NCI-H187 treated with DMSO at 0.1 percent for 48 hours (cell line): ENCODE measurements around the gene TMEM87A.

Experiments
- DNase-seq: peaks from one replicate; lab custom pipeline; 2025; lab: John Stamatoyannopoulos, UW

TMEM87A gene

DNA sequence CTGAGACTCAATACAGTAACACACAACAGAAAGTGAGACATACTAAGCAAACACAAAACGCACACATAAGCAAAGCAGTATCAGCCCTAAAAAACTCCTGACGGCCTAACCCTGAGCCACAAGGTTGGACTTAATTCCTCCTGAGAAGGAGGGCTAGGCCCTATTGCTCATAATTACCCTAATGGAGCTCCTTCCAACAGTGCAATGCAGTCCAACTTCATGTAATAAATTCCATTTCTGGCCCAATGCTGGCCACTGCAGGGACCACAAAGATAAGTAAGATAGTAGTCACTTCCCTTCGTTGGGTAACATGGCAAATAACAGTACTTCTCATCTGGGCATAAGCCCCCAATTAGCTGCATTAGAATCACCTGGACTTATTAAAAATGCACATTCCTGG is 69.3 kb downstream of the TMEM87A start:
- no peak for DNase-seq

DNA sequence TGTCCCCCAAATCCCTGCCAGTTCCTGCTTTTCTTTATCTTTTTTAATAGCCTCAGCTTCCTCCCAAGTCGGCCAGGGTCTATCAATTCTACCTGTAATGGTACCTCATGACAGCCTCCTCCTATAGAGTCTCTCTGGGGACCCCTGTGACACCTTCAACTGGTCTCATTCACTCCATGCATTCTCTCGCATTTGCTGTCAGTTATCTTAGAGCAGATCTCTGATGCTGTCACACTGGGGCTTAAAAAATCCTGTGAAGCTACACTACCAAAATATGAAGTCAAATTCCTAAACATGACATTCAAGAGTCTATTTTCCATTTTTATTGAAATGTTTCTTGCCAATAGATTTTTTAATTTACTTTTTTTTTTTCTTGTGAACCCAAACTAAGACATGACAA is 70.6 kb downstream of the TMEM87A start:
- DNase-seq: no peak

DNA sequence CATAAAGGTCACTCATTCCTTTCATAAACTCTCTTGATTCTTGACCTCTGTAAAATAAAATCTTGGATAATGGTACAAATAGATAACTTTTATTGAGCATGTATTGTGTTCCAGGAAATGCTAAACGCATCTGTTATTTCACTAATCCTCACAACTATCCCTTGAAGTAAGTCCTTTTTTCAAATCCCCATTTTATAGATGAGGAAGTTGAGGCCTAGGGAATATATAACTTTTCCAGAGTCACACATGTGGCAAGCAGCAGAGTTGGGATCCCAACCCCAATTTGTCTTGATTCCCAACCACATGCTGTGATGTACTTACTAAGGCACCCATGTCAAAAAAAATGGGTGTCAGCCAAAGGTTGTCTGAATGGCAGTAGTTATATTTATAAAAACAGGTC is 71.4 kb downstream of the TMEM87A start:
- DNase-seq: no peak

DNA sequence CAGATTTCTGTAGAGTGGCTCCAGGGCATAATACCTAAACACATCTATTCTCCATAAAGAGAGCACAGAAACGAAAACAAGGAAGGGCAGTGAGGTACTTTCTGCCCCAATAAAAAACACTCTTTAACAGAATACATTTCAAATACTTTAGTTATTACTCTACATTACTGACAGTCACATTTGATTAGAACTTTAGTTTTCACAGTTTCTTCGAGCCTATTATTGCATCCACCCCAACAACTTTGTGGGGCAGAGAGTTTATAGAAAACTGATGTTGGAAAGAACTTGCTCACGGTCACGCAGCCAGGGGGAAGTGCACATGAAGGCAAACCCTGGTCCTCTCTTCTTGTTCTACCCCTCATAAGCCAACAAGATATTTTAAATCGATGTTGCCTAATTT is 74.1 kb downstream of the TMEM87A start:
- DNase-seq: no peak

DNA sequence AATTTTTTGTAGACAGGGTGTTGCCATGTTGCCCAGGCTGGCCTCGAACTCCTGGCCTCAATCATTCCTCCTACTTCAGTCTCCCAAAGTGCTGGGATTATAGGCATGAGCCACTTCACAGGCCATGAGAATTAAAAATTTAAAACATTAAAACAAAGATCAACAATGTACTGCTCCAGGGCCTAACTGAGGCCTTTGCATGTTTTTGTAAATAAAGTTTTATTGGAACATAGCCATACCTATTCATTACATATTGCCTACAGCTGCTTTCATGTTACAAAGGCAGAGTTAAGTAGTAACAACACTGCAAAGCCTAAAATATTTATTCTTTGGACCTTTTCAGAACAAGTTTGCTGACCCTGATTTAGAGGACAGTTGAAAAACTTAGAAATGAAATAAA is 74.7 kb downstream of the TMEM87A start:
- no peak for DNase-seq

DNA sequence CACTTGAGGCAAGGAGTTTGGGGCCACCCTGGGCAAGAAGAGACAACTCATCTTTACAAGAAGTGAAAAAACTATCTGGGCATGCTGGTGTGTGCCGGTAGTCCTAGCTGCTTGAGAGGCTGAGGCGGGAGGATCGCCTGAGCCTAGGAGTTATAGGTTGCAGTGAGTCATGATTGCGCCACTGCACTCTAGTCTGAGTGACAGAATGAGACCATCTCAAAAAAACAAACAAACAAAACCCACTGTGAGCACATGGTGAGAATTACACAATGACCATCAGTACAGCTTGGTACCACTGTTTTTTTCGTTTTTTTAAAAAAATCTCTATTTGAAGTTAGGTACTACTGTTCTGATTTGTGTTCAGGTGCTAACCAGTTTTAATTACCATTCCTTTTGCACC is 78.7 kb downstream of the TMEM87A start:
- no peak for DNase-seq

DNA sequence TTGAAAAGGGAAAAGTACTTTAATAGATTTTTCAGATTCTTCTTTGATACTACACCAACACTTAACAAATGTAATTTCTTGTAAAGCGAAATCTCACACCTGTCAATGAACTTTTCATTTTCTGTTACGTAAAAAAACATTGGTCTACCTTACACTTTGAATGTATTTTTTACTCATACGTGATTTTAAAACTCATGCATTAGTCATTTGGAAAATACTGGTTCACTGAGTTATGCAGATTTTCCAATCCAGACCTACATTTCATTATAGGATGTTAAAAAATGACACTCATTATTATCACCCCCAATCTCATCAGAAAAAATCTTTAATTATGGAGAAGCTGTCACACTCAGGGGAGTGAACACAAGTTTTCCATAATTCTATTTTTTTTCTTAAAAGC is 79.8 kb downstream of the TMEM87A start:
- DNase-seq: no peak

DNA sequence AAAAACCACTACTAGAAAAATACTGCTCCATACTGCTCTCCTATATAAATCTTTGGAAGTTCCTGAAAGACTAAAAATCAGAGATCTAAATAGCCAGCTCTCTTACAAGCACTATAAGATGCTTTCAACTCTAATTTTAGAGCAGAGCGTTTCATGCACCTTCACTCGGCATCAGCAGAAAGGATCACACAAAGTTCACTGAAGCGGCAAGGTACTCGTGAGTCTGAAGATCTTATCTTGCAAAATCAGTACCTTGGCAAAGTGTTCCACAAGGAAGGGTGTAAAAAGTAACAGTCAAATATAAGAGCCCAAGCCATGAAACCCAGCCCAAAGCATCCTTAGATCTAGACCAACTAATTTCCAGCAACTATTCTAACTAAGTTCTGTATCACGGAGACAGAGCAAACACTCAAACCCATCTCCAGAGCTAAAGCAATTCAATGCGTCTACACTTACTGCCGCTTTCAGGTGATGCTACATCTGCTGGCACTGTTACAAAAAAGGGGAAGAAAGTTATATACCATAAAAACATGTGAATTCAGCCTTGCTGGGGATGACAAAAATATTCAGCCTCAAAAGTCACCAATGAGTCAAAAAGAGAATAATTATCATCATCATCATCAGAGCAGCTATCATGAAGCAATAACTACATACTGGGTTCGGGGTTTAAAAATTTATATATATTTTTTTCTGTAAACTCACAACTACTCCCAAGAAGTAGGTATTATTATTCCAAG is 81.5 kb downstream of the TMEM87A start:
- DNase-seq: no peak

DNA sequence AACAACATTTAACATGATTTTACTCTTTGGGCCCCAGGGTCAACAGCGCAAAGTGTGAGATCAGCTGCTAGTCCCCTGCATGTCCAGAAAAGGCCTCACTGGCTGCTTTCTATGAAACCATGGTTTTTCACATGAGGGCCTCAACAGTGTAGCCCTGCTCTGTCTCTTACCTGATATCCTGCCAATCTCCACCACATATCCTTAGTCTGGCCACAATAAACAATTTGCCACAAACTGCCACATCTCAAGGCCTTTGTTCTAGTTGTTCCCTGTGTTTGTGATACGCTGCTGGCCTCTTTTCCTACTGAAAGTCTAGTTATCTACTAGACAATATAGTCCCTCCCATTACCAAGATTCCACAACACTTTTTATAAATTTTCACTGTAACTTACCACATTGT is 82.9 kb downstream of the TMEM87A start:
- no peak for DNase-seq

DNA sequence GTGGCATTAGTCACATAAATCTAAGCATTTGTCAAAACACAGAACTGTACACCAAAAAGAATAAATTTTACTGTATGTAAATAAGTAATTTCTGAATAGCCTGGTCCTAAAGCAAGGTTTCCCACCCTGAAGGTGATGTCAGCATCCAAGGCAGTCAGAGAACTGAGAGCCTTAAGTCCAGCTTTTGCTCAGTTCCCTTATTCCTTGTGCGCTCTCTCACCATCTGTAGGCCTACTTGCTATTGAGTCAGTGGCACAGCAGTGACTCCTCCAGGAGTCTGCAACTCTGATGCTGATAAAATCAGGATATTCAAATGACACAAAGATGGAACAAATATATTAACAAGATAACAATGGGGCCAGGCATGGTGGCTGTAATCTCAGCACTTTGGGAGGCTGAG is 87.4 kb downstream of the TMEM87A start:
- DNase-seq: no peak

DNA sequence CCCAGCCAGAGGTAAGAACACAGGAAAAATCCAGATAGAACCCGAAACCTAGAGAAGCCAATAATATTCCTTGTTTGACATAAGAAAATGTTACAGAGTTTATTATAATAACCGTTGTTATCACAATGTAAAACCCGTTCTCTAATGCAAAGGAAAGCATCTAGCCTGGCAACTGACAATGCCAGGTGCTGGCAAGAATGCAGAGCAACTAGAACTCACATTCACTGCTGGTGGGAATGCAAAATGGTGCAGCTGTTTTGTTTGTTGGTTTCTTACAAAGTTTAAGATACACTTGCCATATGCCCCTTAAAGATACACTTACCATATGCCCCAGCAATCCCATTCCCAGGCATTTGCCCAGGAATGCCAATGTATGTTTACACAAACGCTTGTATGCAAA is 88.5 kb downstream of the TMEM87A start:
- no peak for DNase-seq

DNA sequence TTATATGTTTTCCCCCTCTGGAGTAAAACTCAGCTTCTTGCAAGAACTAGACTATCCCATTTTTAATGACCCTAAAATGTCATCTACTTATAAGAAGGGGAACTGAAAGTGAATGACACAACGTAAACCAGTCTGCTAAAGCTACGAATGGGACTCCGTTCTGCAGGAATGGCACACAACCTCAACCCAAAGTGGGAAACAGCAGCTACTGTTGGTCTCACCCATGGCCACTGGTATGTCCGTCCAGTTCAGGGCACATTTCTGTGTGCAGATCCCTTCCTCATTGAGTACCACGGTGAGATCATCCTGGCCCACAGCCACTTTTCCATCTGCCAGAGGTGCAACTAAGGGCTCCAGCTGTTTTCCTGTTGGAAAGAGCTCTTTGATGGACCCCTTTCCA is 88.9 kb downstream of the TMEM87A start:
- no peak for DNase-seq

DNA sequence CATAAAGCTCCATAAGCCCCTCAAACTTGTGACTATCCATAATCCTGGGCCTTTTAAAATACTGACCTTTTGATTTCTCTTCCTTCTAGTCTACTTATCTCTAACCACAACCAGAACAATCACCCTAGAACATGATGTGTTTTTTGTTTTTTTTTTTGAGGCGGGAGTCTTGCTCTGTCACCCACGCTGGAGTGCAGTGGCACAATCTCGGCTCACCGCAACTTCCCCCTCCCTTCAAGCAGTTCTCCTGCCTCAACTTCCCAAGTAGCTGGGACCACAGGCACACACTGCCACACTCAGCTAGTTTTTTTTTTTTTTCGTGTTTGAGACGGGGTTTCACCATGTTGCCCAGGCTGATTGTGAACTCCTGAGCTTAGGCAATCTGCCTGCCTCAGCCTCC is 90.3 kb downstream of the TMEM87A start:
- DNase-seq: no peak

DNA sequence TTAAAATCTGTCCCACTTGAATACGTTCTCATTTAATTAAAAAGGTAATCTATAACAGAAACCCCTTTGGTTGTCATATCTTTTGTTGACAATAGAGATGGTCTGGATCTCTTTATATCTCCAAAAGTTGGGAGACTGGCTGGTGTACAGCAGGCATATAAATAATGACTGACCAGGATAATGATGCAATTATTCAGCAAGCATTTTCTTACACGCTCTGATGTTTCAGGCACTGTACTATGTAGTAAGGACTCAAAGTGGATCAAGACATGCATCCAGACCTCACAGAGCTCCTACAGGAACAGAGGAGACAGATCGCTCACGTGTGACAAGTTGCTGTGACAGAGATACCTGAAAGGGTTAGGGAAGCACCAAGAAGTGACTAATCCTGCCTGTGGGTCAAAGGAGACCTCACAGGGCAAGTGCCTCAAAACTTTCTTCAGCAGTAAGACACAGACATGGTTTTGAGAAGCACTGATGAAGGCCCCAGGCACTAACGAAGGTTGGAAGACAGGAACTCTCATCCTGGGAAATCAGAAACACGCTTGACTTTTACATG is 90.8 kb downstream of the TMEM87A start:
- no peak for DNase-seq

DNA sequence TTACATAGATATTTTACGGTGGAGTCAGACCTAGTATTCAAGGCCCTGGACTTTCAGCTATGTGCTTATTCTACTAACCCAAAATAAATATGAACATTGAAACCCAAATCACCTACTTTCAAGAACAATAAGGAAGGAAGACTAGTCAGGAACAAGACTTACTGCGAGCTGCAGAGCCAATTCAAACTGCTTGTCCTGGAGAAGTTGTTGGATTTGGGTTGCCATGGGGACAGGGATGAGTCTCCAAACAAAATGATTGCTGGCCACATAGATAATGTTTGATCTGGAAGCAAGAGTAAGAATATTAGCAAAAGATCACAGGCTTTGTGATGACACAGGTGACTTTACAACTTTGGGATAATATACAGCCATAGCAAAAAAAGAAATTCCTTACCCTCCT is 95.2 kb downstream of the TMEM87A start:
- no peak for DNase-seq

DNA sequence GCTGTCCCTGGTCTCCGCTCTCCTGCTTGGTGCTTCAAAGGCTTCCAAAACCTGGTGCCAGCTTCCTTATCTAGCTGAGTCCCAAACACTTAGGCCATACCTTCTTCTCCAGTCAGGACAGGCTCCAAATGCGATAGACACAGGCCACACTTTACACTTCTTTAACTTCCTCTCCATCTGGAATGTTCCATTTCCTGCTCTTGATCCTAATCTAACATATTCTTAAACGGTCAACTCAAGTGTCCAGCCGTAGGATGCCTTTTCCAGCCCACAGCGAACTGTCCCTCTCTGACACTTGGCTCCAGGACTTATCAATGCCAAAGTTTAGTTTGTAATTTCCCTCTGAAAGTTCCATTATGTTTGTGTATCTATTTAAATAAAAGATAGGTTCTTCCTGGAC is 97.6 kb downstream of the TMEM87A start:
- DNase-seq: no peak

DNA sequence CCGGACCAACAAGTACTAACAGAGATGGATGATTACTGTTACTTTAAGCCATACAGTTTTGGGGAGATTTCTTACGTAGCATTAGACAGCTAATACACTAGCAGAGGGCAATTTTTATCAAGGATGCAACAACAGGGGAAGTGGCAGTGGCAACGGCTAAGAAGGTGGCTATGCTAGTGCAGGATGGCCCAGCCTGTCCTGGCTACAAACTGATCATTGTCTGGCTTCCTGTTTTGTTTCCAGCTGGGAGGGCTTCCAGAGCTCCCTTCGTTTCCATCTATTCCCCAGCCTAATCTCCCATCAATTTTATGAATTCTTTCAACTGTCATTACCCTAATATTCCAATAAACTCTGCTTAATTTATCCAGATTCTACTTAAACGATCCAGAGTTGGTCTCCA is 100.8 kb downstream of the TMEM87A start:
- DNase-seq: no peak

DNA sequence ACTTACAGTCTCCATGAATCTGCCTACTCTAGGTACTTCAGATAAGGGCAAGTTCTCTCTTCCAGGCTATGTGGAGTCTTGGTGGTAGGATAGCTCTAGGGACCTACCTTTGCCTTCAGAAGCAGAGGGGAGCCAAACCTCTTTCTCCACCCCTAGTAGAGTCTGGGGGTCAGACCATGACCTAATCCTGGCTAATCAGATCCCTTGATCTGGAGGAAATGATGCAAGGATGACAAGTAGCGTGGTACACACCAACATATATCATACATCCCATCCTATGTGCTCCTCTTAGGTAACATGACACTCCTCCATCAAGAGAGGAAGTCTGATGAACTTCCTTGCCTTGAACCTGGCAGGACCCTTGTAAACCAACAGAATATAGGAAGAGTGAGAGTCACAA is 101.4 kb downstream of the TMEM87A start:
- DNase-seq: no peak

DNA sequence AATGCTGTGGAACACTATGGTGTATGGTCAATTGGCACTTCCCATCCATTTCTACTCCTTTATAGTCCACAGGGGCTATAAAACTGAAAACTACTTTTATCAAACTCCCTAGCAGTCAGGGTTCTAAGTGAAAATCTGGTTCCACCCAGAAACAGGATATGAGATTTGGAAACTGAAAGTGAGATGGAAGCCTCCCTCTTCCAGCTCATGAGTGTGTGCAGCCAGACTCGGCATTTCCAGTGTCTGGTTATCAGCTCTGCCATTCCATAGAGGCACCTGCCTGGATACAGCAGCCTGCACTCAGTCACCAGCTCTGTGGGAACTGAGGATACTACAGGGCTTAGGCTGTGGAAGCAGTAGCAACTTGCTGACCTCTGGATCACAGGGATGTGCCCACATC is 102.1 kb downstream of the TMEM87A start:
- no peak for DNase-seq

DNA sequence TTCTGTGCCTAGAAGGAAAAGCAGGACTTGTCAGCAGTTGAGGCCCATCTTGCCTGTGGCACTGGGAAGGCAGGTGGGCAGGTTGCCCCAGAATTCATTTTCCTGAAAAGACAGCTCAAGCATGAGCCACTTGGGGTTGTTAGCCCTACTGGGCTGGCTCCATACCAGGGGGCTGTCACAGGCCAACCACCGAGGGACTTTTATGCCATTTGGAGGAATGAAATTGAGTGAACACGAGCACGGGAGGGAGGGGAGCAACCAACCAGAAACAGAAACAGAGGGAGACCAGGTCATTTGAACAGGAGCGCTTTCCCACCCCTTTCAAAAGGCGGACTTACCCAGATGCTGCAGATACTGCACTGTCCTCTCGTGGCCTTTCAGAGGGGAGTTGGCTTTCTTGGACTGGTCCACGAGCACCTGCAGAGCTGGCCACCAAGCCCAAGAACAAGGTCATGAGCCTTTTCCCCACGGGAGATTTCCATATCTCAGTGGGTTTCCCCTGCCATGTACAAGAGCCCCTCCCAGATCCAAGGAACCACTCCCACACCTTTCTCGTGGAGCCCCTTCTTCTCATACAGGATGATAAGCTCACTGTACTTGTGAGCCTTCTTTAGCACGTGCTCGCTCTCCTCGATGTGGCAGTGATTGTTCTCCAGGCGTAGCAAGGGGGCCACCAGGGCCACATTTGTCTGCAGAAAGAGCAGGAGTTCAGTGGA is 106.8 kb downstream of the TMEM87A start:
- no peak for DNase-seq

DNA sequence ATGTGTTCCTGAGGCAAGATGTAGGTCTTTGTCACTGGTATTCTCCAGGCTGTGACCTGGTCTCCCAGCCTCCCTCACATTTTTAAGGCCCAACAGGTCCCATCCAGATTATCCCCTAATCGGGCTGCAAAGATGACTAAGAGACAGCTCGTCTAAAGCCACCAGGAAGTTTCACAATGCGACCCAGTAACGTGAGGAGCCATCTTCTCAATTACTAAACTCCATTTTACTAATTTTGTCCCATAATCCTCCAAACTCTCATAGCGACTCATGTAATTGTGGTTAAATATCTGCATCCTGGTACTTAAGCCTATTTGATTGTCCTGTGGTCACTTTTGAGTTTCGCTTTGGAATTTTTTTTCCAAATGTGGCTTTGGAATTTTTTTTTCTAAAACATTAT is 108.1 kb downstream of the TMEM87A start:
- no peak for DNase-seq

DNA sequence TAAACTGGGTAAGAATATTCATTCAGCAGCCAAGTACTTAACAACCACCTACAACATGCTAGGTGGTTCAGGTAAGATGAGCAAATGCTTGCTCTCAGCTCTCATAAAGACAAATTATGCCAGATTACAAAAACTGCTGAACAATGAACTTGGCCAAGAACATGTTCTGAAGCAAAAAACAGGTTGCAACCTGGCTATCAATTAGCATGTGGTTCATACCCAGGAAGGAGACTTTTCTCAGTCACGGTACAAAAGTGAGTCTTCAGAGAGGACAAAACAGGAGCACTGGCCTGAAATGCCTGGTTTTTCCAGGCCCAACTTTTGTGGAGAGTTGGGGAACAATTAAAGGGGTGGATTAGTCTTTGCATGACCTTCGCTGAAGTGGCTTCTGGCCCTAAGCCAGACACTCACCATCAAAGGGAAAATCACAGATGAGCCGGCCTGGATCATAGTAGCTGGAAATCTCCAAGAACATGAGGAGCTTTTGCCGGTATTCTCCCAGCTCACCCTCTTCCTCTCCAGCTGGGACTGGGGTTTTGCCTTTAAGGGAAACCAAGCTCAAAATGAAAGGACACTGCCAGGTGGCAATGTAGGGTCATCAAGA is 109.2 kb downstream of the TMEM87A start:
- no peak for DNase-seq

DNA sequence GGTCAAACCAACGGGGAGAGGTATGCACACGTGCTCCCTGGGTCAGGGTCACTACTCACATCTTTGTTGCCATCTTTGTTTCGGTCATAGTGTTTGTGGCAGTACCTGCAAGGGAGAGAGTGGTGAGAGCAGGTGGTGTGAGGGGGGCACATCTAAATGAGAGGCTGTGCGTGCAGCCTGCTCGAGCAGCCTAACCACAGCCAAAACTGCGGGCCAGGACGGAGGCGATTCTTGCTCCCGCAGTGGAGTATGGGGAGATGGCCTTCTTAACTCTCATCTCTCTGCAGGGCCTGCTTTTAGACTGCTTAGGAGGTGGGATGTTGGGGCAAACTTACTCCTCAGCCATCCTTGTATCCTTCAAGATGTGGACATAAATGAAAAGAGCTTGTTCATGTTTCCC is 109.9 kb downstream of the TMEM87A start:
- DNase-seq: no peak
